ENCODE results near the gene PDCD2L. TPM values are rescaled to one million over a fixed set of nuclear protein-coding genes. Genes with fewer than 3 reads are reported as not detected.

Gene PDCD2L
- polyA plus RNA-seq, 1 of the 3 experiments (the other 2 are of a cell fraction): 20.8 TPM

DNA sequence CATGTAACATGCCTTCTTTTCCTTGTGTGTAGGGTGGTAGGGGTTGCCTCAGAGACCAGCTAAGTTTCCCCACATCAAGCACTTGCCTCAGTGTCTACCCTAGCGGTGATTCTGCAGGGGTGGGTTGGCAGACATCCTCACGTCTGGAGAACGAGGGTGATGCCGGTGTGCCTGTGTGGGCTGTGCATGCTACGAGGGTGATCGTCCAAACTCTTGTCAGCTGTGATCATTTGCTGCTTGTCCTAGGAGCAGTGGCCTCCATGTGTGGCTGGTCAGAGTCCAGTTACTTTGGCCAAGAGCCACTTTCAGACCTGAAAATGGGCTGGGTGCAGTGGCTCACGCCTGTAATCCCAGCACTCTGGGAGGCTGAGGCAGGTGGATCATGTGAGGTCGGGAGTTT is 34.1 kb upstream of the PDCD2L start:
- no peak overlapping the region for H3K4me2 ChIP-seq
- no peaks in the 10 kb centered on the region for H3K9me3 ChIP-seq
- no peaks in the 10 kb centered on the region for H3K27me3 ChIP-seq (ENCODE audit: insufficient read depth)
- H3K9me2 ChIP-seq: no peaks in the 10 kb centered on the region
- no peak overlapping the region for H3K4me3 ChIP-seq (ENCODE audit: low read depth in 2 of 2, low read length in 1 of 2)
- H4K20me1 ChIP-seq (ENCODE audit: insufficient read depth): 0 out of 2 replicates have a peak, but pooled peaks cover 3% of the 10 kb centered on the region
- no peak overlapping the region for H2AFZ ChIP-seq (ENCODE audit: low read depth)
- no peak overlapping the region for H3K9ac ChIP-seq
- TF ChIP-seq FOXJ3 (CRISPR knock-in tag; IDR thresholded peaks at IDR 0.05) (no peak), NRF1 (IDR thresholded peaks at IDR 0.05; ENCODE audit: low read depth, low read length) (no peak), RAD21 (IDR thresholded peaks at IDR 0.05; ENCODE audit: low read length) (no peak), IRF3 (IDR thresholded peaks at IDR 0.05; ENCODE audit: low read depth, low read length) (no peak), GATA2 (CRISPR knock-in tag; IDR thresholded peaks at IDR 0.05) (no peak), CHD2 (IDR thresholded peaks at IDR 0.05; ENCODE audit: low read length, partially characterized antibody) (no peak), SIN3A (IDR thresholded peaks at IDR 0.05; ENCODE audit: borderline replicate concordance, low read depth, low read length) (no peak), MEF2A (IDR thresholded peaks at IDR 0.05; ENCODE audit: borderline replicate concordance, low read depth) (no peak), ELF1 (IDR thresholded peaks at IDR 0.05) (no peak), EP300 (IDR thresholded peaks at IDR 0.05; ENCODE audit: borderline replicate concordance in 1 of 2, low read depth in 1 of 2, low read length in 1 of 2) (no peak), SMC3 (IDR thresholded peaks at IDR 0.05; ENCODE audit: low read depth, low read length) (no peak), FOSL2 (IDR thresholded peaks at IDR 0.05; ENCODE audit: borderline replicate concordance, low read depth) (no peak), RFX5 (IDR thresholded peaks at IDR 0.05; ENCODE audit: low read length) (no peak), TAF1 (IDR thresholded peaks at IDR 0.05; ENCODE audit: borderline replicate concordance, low read depth, low read length) (no peak), TCF12 (IDR thresholded peaks at IDR 0.05) (no peak), MXI1 (IDR thresholded peaks at IDR 0.05; ENCODE audit: low read depth, low read length) (no peak)
- TF ChIP-seq, protein P1, sequence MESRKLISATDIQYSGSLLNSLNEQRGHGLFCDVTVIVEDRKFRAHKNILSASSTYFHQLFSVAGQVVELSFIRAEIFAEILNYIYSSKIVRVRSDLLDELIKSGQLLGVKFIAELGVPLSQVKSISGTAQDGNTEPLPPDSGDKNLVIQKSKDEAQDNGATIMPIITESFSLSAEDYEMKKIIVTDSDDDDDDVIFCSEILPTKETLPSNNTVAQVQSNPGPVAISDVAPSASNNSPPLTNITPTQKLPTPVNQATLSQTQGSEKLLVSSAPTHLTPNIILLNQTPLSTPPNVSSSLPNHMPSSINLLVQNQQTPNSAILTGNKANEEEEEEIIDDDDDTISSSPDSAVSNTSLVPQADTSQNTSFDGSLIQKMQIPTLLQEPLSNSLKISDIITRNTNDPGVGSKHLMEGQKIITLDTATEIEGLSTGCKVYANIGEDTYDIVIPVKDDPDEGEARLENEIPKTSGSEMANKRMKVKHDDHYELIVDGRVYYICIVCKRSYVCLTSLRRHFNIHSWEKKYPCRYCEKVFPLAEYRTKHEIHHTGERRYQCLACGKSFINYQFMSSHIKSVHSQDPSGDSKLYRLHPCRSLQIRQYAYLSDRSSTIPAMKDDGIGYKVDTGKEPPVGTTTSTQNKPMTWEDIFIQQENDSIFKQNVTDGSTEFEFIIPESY (IDR thresholded peaks at IDR 0.05; ENCODE audit: borderline replicate concordance, low read depth): no peak
- TF ChIP-seq, protein P2, sequence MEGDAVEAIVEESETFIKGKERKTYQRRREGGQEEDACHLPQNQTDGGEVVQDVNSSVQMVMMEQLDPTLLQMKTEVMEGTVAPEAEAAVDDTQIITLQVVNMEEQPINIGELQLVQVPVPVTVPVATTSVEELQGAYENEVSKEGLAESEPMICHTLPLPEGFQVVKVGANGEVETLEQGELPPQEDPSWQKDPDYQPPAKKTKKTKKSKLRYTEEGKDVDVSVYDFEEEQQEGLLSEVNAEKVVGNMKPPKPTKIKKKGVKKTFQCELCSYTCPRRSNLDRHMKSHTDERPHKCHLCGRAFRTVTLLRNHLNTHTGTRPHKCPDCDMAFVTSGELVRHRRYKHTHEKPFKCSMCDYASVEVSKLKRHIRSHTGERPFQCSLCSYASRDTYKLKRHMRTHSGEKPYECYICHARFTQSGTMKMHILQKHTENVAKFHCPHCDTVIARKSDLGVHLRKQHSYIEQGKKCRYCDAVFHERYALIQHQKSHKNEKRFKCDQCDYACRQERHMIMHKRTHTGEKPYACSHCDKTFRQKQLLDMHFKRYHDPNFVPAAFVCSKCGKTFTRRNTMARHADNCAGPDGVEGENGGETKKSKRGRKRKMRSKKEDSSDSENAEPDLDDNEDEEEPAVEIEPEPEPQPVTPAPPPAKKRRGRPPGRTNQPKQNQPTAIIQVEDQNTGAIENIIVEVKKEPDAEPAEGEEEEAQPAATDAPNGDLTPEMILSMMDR (IDR thresholded peaks at IDR 0.05): no peak
- TF ChIP-seq, protein P3, sequence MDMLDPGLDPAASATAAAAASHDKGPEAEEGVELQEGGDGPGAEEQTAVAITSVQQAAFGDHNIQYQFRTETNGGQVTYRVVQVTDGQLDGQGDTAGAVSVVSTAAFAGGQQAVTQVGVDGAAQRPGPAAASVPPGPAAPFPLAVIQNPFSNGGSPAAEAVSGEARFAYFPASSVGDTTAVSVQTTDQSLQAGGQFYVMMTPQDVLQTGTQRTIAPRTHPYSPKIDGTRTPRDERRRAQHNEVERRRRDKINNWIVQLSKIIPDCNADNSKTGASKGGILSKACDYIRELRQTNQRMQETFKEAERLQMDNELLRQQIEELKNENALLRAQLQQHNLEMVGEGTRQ (IDR thresholded peaks at IDR 0.05; ENCODE audit: borderline replicate concordance, low read depth, low read length): no peak
- TF ChIP-seq, protein P4, sequence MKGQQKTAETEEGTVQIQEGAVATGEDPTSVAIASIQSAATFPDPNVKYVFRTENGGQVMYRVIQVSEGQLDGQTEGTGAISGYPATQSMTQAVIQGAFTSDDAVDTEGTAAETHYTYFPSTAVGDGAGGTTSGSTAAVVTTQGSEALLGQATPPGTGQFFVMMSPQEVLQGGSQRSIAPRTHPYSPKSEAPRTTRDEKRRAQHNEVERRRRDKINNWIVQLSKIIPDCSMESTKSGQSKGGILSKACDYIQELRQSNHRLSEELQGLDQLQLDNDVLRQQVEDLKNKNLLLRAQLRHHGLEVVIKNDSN (IDR thresholded peaks at IDR 0.05; ENCODE audit: borderline replicate concordance, low read depth): no peak
- peaks cover 10 to 11% of the 10 kb centered on the region in 2 experiments; a peak in 2 of 4 replicates for H3K4me1 ChIP-seq (ENCODE audit: control insufficient read depth in 1 of 2, insufficient read depth in 2 of 2, low read depth in 1 of 2, low read length in 1 of 2)
- H3K27ac ChIP-seq (ENCODE audit: low read depth in 2 of 2, low read length in 1 of 2): no peak overlapping the region
- H3K79me2 ChIP-seq (ENCODE audit: insufficient read depth): peaks cover 34% of the 10 kb centered on the region; the same call in 1 of the 2 replicates
- WGBS (ENCODE audit: low lambda C conversion rate): 98% methylated on average over 8 of the region's 8 CpGs
- ChIA-PET POLR2A (interaction anchor here (0.6 to 1.6 kb wide), 2 partner anchors 10 to 207 kb away, joined by 3 to 5 read pairs; no protein-coding TSS in a partner anchor), CTCF (no interaction called here)
- DNase-seq: no peak
- peaks cover 21 to 33% of the 10 kb centered on the region in 2 experiments for H3K36me3 ChIP-seq (replicated peaks in 1 of 2; ENCODE audit: control insufficient read depth in 1 of 2, insufficient read depth in 2 of 2, low read length in 1 of 2)
- H3F3A ChIP-seq (replicated peaks; ENCODE audit: insufficient read depth): no peaks in the 10 kb centered on the region

All from SK-N-SH (cell line).